NK-92 (cell line): ENCODE results near the gene DNAJB4.
"Not testable (repeated sequence)": the region's sequence is repeated elsewhere in the genome, so short reads cannot be mapped to it uniquely, and the experiment has no call there.

Experiments
- DNase-seq: peaks from one replicate; lab custom pipeline; 2025; ENCODE audit not compliant: unreplicated experiment; lab: John Stamatoyannopoulos, UW

DNAJB4 gene

DNA sequence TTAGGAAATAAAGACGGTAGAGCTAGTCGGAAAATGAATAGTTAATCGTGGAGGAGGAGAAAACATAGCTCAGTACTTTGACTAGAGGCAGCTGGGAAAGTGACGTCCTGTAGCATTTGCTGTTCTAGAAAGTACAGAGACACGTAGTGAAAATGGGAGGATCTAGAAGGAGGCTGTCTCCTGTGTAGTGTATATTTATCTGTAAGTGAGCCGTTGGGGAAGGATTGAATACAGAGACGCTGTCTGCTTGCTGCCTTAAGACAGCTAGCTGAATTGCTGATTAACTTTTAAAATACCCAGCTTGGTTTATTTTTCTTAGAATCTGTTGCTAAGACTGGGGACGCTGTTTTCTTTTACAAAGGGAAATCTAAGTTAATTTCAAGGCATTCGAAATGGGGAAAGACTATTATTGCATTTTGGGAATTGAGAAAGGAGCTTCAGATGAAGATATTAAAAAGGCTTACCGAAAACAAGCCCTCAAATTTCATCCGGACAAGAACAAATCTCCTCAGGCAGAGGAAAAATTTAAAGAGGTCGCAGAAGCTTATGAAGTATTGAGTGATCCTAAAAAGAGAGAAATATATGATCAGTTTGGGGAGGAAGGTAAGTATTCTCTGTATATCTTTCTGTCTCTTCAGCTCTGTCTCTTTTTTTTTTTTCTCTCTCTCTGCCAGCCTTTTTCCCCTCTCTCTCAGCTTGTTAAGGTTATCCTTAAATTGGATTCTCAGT is at the start of gene DNAJB4:
TSS of gene DNAJB4 (plus strand) at position 221 of the 729 bp plus-strand sequence. CDS start at position 393, 172 bp downstream.
- DNase-seq, result no peak

DNA sequence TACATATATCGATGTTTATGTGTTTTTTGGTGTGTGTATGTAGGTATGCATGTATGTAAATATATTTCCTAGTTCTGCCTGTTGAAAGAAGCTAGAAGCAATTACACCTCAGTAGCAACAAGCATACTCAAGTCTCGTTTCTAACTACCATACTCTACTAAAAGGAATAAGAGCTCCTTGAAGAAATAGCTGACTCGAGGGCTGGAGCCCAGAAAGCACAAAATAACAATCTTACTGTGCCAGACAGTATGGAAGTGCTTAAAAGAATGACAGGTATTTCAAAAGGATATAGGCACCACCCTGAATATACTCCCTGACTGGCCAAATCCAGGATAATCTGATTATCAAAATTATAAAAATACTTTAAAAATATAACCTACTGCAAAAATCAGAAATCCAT is 49.0 kb upstream of the DNAJB4 start:
- DNase-seq, result no peak

DNA sequence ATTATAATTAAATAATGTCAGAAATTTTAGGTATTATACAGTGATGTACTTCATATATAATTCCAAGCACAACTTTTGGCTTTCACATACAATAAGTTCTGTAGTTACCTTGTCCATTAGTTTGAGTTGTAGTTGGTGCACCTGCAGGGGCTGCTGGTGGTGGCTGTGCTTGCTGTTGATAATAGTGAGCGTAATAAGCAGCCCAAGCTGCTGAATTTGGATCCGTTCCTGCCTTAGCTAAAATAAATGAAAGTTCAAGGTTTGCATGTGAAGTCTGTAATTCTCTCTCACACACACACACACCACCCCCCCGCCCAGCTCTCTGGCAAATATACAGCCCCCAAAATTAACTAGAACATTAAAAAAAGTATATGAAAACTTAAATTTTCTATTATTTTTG is 48.3 kb upstream of the DNAJB4 start:
- DNase-seq, result no peak

GRCh38 chr1:77958391-77958790 is 46.3 kb upstream of the DNAJB4 start:
- no peak for DNase-seq

DNA sequence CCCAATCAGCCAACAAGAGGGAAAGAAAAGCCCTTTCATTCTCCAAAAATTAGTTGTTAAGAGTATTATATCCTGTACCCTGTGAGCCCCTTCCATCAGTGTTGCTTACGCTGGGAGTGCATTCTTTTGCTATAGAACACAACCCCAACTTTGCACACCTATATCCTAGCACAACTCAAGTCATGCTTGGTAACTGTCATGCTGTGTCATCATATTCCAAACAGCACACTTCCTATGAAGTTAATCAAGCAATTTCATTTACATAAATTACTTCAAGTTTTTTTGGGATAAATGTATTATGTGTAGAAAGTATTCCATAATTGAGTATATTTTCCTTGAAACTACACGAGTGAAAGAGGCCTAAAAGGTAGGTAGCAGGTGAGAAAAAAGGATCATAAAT is 45.9 kb upstream of the DNAJB4 start:
- DNase-seq, result no peak

- DNase-seq, result no peak
Measured at GRCh38 chr1:77961392-77961791, 43.3 kb upstream of the DNAJB4 start.

DNA sequence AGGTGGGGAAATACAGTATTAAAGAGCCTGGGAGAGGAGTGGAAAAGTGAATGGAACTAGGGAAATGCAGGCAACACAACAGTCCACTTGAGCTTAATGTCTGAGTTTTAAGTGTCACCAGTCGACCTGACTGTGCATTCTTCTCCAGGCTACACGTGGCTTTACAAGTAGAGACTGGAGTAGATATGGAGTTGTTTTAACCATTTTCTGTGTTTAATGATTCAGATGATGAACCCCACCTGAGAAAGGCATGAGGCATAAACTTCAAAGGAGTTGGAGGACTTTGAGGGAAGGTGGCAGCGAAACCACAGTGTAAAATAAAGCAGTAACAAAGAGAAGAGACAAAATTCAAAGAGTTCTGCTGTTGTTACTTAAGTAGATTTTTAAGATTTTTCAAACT is 38.4 kb upstream of the DNAJB4 start:
- DNase-seq, result no peak

DNA sequence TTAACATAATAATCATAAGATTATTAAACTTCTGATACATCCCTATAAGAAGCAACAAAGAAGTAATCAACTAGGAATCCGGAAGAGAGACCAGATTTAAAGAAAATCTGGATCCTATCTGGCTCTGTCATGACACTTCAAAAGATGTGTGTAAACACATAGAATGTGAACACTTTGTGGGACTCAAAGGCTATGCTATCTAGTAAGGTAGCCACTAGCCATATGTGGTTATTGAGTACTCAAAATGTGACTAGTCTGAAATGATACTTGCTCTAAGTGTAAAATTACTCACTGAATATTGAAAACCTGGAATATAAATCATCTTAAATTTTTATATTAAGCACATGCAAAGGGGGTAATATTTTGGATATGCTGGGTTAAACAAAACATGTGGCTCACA is 34.5 kb upstream of the DNAJB4 start:
- no peak for DNase-seq

GRCh38 chr1:77972080-77972479 is 32.7 kb upstream of the DNAJB4 start:
- no peak for DNase-seq

- no peak for DNase-seq
Measured at GRCh38 chr1:77975386-77975785, 29.4 kb upstream of the DNAJB4 start.

DNA sequence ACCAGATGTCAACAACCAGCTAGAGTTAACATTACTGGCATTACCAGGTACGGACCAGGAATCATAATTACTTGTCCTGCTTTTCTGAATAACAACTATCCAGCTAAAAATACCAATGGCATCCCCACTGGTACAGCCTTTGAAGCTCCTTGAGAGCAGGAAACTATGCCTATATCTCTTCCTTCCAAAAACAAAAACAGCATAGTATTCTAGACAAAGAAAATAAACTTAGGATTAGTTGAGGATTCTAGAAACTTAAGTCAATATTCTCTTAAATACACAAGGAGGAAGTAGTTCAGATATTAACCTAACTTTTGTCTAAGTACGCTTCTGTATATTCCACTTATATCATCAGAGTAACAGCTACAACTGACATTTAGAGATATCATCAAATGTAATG is 28.8 kb upstream of the DNAJB4 start:
- no peak for DNase-seq

DNA sequence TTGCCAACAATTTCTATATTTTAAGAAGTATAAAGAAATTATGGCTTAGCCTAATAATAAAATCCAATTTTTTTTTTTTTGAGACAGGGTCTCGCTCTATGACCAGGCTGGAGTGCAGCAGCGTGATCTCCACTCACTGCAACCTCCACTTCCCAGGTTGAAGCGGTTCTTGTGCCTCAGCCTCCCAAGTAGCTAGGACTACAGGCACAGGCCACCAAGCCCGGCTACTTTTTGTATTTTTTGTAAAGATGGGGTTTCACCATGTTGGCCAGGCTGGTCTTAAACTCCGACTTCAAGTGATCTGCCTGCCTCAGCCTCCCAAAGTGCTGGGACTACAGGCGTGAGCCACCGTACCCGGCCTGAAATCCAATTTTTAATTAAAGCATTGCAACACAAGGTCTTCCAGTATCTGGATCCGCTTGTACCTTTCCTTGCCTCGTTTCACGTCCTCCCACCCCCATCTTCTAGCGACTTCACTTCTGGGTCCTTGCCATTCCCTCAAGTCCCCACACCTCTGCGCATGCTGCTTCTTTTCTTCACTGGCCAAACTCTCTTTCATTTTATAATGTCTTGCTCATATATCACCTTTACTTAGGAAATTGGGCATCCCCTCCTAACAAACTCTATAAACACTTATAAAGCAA is 28.2 kb upstream of the DNAJB4 start:
- no peak for DNase-seq

DNA sequence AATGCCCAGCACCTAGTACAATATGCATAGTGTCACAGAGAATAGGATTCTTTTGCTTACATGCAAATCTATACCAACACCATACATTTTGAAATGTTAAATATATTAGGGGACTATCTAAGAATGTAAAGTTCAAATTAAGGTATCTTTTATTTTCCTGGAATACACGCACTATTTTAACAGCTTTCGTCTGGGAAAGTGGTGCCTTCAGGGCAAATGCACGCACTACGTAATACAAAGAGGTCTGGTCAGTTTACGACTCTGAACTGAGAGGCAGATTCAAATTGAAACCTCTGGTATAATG is 26.8 kb upstream of the DNAJB4 start:
- no peak for DNase-seq

DNA sequence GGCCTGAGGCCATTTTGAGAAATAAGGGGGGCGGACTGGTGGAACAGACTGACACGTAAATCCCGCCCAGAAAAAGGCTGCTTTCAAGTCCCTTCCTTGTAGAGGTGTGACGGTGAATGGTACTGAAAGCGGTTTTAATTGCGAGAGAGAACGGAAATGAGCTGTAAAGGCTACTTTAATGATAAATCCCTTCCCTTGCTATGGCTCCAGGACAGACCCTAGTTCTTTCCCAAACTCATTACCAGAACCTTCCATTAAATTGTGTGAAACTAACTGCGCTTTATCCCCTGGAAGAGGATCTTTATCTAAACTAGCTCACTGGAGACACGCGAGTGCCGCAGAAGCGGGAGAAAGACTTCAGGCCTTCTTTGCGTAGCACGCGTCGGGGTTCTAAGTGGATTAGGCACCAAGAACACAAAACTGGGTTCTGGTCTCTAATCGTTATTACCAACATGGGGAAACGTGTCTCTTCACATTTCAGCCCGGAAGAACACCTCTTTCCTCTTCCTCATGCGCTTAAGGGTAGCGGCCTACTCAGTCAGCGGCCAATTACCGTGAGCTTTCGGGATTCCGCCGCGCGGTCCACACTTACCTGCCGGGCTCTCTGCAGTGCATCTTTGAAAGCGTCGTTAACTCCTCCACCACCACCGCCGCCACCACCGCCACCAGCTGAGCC is 26.3 kb upstream of the DNAJB4 start:
- peak; percentile 23 for DNase-seq

- DNase-seq, result peak; percentile 54
Measured at GRCh38 chr1:77978969-77979876, 25.5 kb upstream of the DNAJB4 start, which contains the start of gene FUBP1. Gene FUBP1, minus strand, starts transcription at chr1:77979072. Its CDS starts 68 bp downstream, at chr1:77979004.

DNA sequence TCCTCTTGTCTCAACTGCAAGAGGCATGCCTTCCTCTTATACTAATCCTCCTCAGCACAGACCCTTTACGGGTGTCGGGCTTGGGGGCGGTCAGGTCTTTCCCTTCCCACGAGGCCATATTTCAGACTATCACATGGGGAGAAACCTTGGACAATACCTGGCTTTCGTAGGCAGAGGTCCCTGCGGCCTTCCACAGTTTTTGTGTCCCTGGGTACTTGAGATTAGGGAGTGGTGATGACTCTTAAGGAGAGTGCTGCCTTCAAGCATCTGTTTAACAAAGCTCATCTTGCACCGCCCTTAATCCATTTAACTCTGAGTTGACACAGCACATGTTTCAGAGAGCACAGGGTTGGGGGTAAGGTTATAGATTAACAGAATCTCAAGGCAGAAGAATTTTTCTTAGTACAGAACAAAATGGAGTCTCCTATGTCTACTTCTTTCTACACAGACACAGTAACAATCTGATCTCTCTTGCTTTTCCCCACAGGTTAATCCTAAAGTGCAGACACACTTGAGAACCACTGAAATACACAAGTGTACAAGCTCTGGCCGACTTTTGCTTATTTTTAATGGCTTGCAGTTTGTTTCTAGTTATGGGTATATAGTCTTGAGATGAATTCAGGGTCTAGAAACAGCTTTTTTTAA is 21.3 kb upstream of the DNAJB4 start:
- not testable (repeated sequence) for DNase-seq

- no peak for DNase-seq
Measured at GRCh38 chr1:77983997-77984355, 20.8 kb upstream of the DNAJB4 start.

GRCh38 chr1:77984629-77985028 is 20.1 kb upstream of the DNAJB4 start:
- no peak for DNase-seq

DNA sequence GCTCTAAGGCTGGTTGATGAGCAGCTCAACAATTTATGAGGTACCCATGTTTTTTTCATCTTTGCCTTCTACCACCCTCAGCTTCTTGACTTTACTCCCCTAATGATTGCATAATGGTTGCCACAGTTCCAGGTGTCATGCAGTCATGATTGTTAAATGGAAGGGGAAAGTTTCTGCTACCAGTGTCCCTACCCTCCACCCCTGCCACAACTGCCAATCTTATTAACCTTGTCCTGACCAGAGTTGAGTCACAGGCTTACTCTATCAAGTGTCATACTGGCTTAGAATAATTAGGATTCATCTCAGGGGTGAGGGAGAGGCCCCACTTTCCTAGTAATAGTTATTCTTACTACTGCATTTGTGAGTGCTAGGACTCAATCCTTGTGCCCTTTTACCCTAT is 17.9 kb upstream of the DNAJB4 start:
- no peak for DNase-seq

GRCh38 chr1:77987919-77988318 is 16.8 kb upstream of the DNAJB4 start:
- no peak for DNase-seq

DNA sequence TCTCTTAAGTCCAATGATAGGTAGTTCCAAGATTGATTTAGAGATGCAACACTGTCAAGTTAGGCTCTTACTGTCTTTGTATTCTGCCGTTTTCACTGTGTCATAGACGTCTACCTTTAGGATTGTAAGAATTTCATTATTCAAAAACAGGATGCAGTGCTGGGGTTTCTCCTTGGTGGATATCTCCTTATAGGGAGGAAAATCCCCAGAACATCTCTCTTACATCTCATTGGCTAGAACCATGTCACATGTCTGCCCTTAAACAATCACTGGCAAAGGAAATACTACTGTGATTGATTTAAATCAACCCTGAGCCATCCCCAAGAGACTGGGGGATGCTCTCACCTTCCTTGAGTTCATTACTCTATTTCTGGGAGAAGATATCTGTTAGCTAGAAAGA is 15.0 kb upstream of the DNAJB4 start:
- DNase-seq, result no peak
